Fibroblast of skin of right quadriceps (primary cell): ENCODE data around the gene TFE3.
A peak's percentile ranks its signal among the peaks of the same experiment; 100 is the strongest.

ENCODE experiments used
- DNase-seq: peaks from one replicate; pipeline ENCODE4 v3.0.0-alpha.2; 2013

Gene TFE3

GRCh38 chrX:49043220-49043986 lies at the start of gene TFE3:
Gene TFE3, minus strand, starts transcription at chrX:49043357. Its CDS starts 131 bp downstream, at chrX:49043226.
- DNase-seq, result peak; percentile 99

GRCh38 chrX:49089553-49089952 lies 46.4 kb upstream of the TFE3 start:
- no peak for DNase-seq

GRCh38 chrX:49082271-49082871 lies 39.2 kb upstream of the TFE3 start:
- DNase-seq, result no peak

- peak; percentile 72 for DNase-seq
Observed at GRCh38 chrX:49079489-49080428, 36.6 kb upstream of the TFE3 start, which contains the start of gene WDR45. Gene WDR45, minus strand, starts transcription at chrX:49079887. Its CDS starts 1,792 bp downstream, at chrX:49078095.

GRCh38 chrX:49077941-49078340 lies 34.8 kb upstream of the TFE3 start:
- DNase-seq, result no peak

GRCh38 chrX:49075347-49075746 lies 32.2 kb upstream of the TFE3 start:
- DNase-seq, result no peak

- peak; percentile 91 for DNase-seq
Observed at GRCh38 chrX:49073601-49074575, 30.7 kb upstream of the TFE3 start, which contains the start of gene PRAF2. Gene PRAF2, minus strand, starts transcription at chrX:49074002. Its CDS starts 15 bp downstream, at chrX:49073987.

- no peak for DNase-seq
Observed at GRCh38 chrX:49072712-49073095, 29.5 kb upstream of the TFE3 start.

- peak; percentile 62 for DNase-seq
Observed at GRCh38 chrX:49071877-49072711, 28.9 kb upstream of the TFE3 start.

GRCh38 chrX:49070988-49071387 lies 27.8 kb upstream of the TFE3 start:
- no peak for DNase-seq

GRCh38 chrX:49069038-49069437 lies 25.9 kb upstream of the TFE3 start:
- DNase-seq, result no peak

- DNase-seq, result no peak
Observed at GRCh38 chrX:49067285-49068120, 24.3 kb upstream of the TFE3 start.

GRCh38 chrX:49066690-49067089 lies 23.5 kb upstream of the TFE3 start:
- DNase-seq, result no peak

- DNase-seq, result no peak
Observed at GRCh38 chrX:49066278-49066677, 23.1 kb upstream of the TFE3 start.

GRCh38 chrX:49064735-49065134 lies 21.6 kb upstream of the TFE3 start:
- no peak for DNase-seq

- no peak for DNase-seq
Observed at GRCh38 chrX:49064303-49064702, 21.1 kb upstream of the TFE3 start.

- DNase-seq, result no peak
Observed at GRCh38 chrX:49063715-49064114, 20.6 kb upstream of the TFE3 start.

- no peak for DNase-seq
Observed at GRCh38 chrX:49061916-49062315, 18.8 kb upstream of the TFE3 start.

- no peak for DNase-seq
Observed at GRCh38 chrX:49061490-49061889, 18.3 kb upstream of the TFE3 start.

GRCh38 chrX:49060914-49061313 lies 17.8 kb upstream of the TFE3 start:
- DNase-seq, result no peak
